Esophagus muscularis mucosa (tissue), 3 donors: Measurements from ENCODE around the gene PDF.

Source experiments
- POLR2A ChIP-seq: fragments of 450-650 bp; IDR thresholded peaks from one replicate; pipeline ENCODE4 v1.6.1; 2017; ENCODE audit warnings: antibody characterized with exemption, moderate library complexity, mild to moderate bottlenecking, low read depth
- TF ChIP-seq, protein P1 (sequence below), 3 experiments: fragments of 200-600 bp in 2 of 3; fragments of 450-650 bp in 1 of 3; sonication (generic) in 2 of 3; IDR thresholded peaks; one replicate each; pipeline ENCODE4 v1.5.1; 2017 to 2019; ENCODE audit warnings: antibody characterized with exemption in 3 of 3, mild to moderate bottlenecking in 2 of 3, moderate library complexity in 1 of 3

GRCh38 chr16:69344171-69344570, 13.8 kb upstream of the PDF start:
- TF ChIP-seq, protein P1, sequence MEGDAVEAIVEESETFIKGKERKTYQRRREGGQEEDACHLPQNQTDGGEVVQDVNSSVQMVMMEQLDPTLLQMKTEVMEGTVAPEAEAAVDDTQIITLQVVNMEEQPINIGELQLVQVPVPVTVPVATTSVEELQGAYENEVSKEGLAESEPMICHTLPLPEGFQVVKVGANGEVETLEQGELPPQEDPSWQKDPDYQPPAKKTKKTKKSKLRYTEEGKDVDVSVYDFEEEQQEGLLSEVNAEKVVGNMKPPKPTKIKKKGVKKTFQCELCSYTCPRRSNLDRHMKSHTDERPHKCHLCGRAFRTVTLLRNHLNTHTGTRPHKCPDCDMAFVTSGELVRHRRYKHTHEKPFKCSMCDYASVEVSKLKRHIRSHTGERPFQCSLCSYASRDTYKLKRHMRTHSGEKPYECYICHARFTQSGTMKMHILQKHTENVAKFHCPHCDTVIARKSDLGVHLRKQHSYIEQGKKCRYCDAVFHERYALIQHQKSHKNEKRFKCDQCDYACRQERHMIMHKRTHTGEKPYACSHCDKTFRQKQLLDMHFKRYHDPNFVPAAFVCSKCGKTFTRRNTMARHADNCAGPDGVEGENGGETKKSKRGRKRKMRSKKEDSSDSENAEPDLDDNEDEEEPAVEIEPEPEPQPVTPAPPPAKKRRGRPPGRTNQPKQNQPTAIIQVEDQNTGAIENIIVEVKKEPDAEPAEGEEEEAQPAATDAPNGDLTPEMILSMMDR (IDR thresholded peaks at IDR 0.05): no peak
- no peak for TF ChIP-seq POLR2A
